H1 (cell line): ENCODE measurements around the gene UGT1A6. TPM values are rescaled to one million over a fixed set of nuclear protein-coding genes. Genes with fewer than 3 reads are reported as not detected.
A peak's percentile ranks its signal among the peaks of the same experiment; 100 is the strongest.

Experiments
- CTCF ChIA-PET: fragments of 300-600 bp; sonication (Branson Sonifier 250); formaldehyde crosslinking; loops from one replicate; lab custom pipeline; 2021; ENCODE audit not compliant: partially characterized antibody; lab: Charles Lee
- POLR2A ChIA-PET: fragments of 300-600 bp; sonication (Branson Sonifier 250); formaldehyde crosslinking; loops from one replicate; lab custom pipeline; 2021; ENCODE audit warnings: inconsistent platforms; ENCODE audit not compliant: partially characterized antibody; lab: Charles Lee
- DNase-seq, 2 experiments: peaks; one replicate each; pipeline versions ENCODE4 v3.0.0 to v3.0.0-alpha.2; 2010 to 2022; ENCODE audit warnings: low spot score in 2 of 2, low read depth in 1 of 2, mixed read lengths in 1 of 2
- FAIRE-seq: peaks from 2 replicates; lab custom pipeline; 2011; peaks lifted over from hg19 to GRCh38; lab: Jason Lieb, UNC
- H2AFZ ChIP-seq: 2 replicates; pipeline ENCODE4 v1.8.1; 2012; ENCODE audit warnings: low read length, inconsistent platforms
- H2AK5ac ChIP-seq: 2 replicates; pipeline ENCODE4 v1.6.1; 2013; ENCODE audit warnings: low read depth, low read length
- H2BK120ac ChIP-seq: replicated peaks from 2 replicates; pipeline ENCODE3; 2013; ENCODE audit warnings: low read depth, low read length, inconsistent platforms
- H2BK12ac ChIP-seq: 2 replicates; pipeline ENCODE4 v1.6.1; 2013; ENCODE audit warnings: low read depth, low read length
- H2BK15ac ChIP-seq: 2 replicates; pipeline ENCODE4 v1.6.1; 2013; ENCODE audit warnings: low read length
- H2BK20ac ChIP-seq: 2 replicates; pipeline ENCODE4 v1.6.1; 2013; ENCODE audit warnings: low read length
- H2BK5ac ChIP-seq: 2 replicates; pipeline ENCODE4 v1.6.1; 2013; ENCODE audit warnings: low read depth, low read length
- H3K14ac ChIP-seq: 2 replicates; pipeline ENCODE4 v1.6.1; 2013; ENCODE audit warnings: inconsistent platforms; ENCODE audit not compliant: insufficient read length
- H3K18ac ChIP-seq: 2 replicates; pipeline ENCODE4 v1.6.1; 2013; ENCODE audit warnings: low read length; ENCODE audit errors: extremely low read depth
- H3K23ac ChIP-seq: 2 replicates; pipeline ENCODE4 v1.6.1; 2013; ENCODE audit warnings: inconsistent platforms; ENCODE audit not compliant: insufficient read length
- H3K23me2 ChIP-seq: 2 replicates; pipeline ENCODE4 v1.6.1; 2013; ENCODE audit warnings: low read depth, low read length
- H3K27ac ChIP-seq: 2 replicates; pipeline ENCODE4 v1.6.1; 2011; ENCODE audit warnings: low read depth, low read length, inconsistent platforms
- H3K27me3 ChIP-seq, 4 experiments: replicated peaks in 1 of 4; 1 replicate in 1 of 4; 2 replicates in 3 of 4; pipeline versions ENCODE4 v1.6.1 to v1.8.1; 2011 to 2013; ENCODE audit warnings: low read length in 3 of 4, mild to moderate bottlenecking in 3 of 4, inconsistent platforms in 2 of 4, mixed read lengths in 2 of 4, moderate library complexity in 1 of 4; ENCODE audit not compliant: control insufficient read depth in 3 of 4, insufficient read depth in 3 of 4; ENCODE audit errors: extremely low read depth in 1 of 4
- H3K36me3 ChIP-seq, 4 experiments: 2 replicates each; pipeline versions ENCODE4 v1.6.1 to v1.8.1; 2011 to 2013; ENCODE audit warnings: mild to moderate bottlenecking in 4 of 4, low read length in 3 of 4, moderate library complexity in 2 of 4, control low read depth in 1 of 4, inconsistent platforms in 1 of 4; ENCODE audit not compliant: insufficient read depth in 4 of 4, control insufficient read depth in 2 of 4
- H3K4ac ChIP-seq: replicated peaks from 2 replicates; pipeline ENCODE3; 2013; ENCODE audit warnings: low read length, low read depth, mixed read lengths, inconsistent platforms; ENCODE audit not compliant: insufficient read length
- H3K4me1 ChIP-seq, 4 experiments: replicated peaks in 1 of 4; 1 replicate in 1 of 4; 2 replicates in 3 of 4; pipeline versions ENCODE4 v1.6.1 to v1.8.1; 2011 to 2013; ENCODE audit warnings: low read length in 3 of 4, inconsistent platforms in 2 of 4, mixed read lengths in 1 of 4; ENCODE audit not compliant: insufficient read depth in 4 of 4, control insufficient read depth in 3 of 4
- H3K4me2 ChIP-seq, 2 experiments: 2 replicates each; pipeline versions ENCODE4 v1.6.1 to v1.8.1; 2011 to 2013; ENCODE audit warnings: low read depth in 2 of 2, low read length in 2 of 2, control low read depth in 1 of 2, inconsistent platforms in 1 of 2, mild to moderate bottlenecking in 1 of 2; ENCODE audit not compliant: insufficient read depth in 1 of 2
- H3K4me3 ChIP-seq, 4 experiments: fragments of 200-600, 300-600 bp in 1 of 4; sonication (generic), shearing (Covaris generic), sonication (Bioruptor Twin) in 1 of 4; 2 replicates each; pipeline versions ENCODE4 v1.5.1 to v1.8.1; 2011 to 2016; ENCODE audit warnings: low read length in 4 of 4, low read depth in 3 of 4, control low read depth in 2 of 4, inconsistent platforms in 2 of 4, mild to moderate bottlenecking in 2 of 4, mixed read lengths in 1 of 4, moderate library complexity in 1 of 4; ENCODE audit not compliant: insufficient read depth in 2 of 4; ENCODE audit errors: extremely low read depth in 1 of 4
- H3K56ac ChIP-seq: replicated peaks from 2 replicates; pipeline ENCODE3; 2013; ENCODE audit warnings: low read depth, mild to moderate bottlenecking, mixed read lengths, low read length, inconsistent platforms; ENCODE audit not compliant: insufficient read length
- H3K79me1 ChIP-seq: 2 replicates; pipeline ENCODE4 v1.6.1; 2013; ENCODE audit warnings: low read depth, low read length, control low read depth
- H3K79me2 ChIP-seq, 2 experiments: 2 replicates each; pipeline versions ENCODE4 v1.6.1 to v1.8.1; 2012 to 2013; ENCODE audit warnings: low read length in 2 of 2, mild to moderate bottlenecking in 2 of 2, inconsistent platforms in 1 of 2; ENCODE audit not compliant: insufficient read depth in 2 of 2, control insufficient read depth in 1 of 2
- H3K9ac ChIP-seq, 4 experiments: replicated peaks in 1 of 4; 1 replicate in 1 of 4; 2 replicates in 3 of 4; pipeline versions ENCODE4 v1.6.1 to v1.8.1; 2011 to 2013; ENCODE audit warnings: low read depth in 3 of 4, low read length in 3 of 4, control low read depth in 2 of 4, mild to moderate bottlenecking in 2 of 4, moderate library complexity in 2 of 4, inconsistent platforms in 1 of 4; ENCODE audit errors: extremely low read depth in 1 of 4
- H3K9me3 ChIP-seq, 2 experiments: 2 replicates each; pipeline versions ENCODE4 v1.6.1 to v1.8.1; 2012 to 2013; ENCODE audit warnings: mild to moderate bottlenecking in 2 of 2, moderate library complexity in 2 of 2, control low read depth in 1 of 2, inconsistent platforms in 1 of 2, low read depth in 1 of 2, low read length in 1 of 2, mixed read lengths in 1 of 2; ENCODE audit not compliant: insufficient read depth in 2 of 2
- H4K20me1 ChIP-seq, 2 experiments: replicated peaks in 1 of 2; 2 replicates each; pipeline versions ENCODE3 to v1.8.1; 2011 to 2013; ENCODE audit warnings: inconsistent platforms in 2 of 2, low read length in 2 of 2, mild to moderate bottlenecking in 1 of 2; ENCODE audit not compliant: insufficient read depth in 2 of 2, control insufficient read depth in 1 of 2
- H4K5ac ChIP-seq: 2 replicates; pipeline ENCODE4 v1.6.1; 2013; ENCODE audit warnings: low read length, low read depth, mixed read lengths, inconsistent platforms; ENCODE audit not compliant: insufficient read length
- H4K8ac ChIP-seq: 2 replicates; pipeline ENCODE4 v1.8.0; 2013; ENCODE audit warnings: mild to moderate bottlenecking, moderate library complexity, low read length, inconsistent platforms; ENCODE audit not compliant: insufficient read depth; ENCODE audit errors: extremely low read depth
- H4K91ac ChIP-seq: replicated peaks from 2 replicates; pipeline ENCODE3; 2013; ENCODE audit warnings: low read length, mixed read lengths, inconsistent platforms; ENCODE audit not compliant: insufficient read length
- CBX5 ChIP-seq: fragments of 300-800, 300-1000 bp; sonication (generic); IDR thresholded peaks from 2 replicates; pipeline ENCODE4 v1.7.1; 2016; ENCODE audit warnings: antibody characterized with exemption, low read length, low read depth
- CTBP2 ChIP-seq: IDR thresholded peaks from 2 replicates; pipeline ENCODE4 v1.7.0; 2011; ENCODE audit warnings: borderline replicate concordance, mild to moderate bottlenecking, moderate library complexity, mixed read lengths, low read length; ENCODE audit not compliant: insufficient read depth, insufficient read length
- JUND ChIP-seq: IDR thresholded peaks from 2 replicates; pipeline ENCODE4 v1.6.1; 2011; ENCODE audit warnings: mild to moderate bottlenecking, improper control_type of control experiment, low read length
- RBBP5 ChIP-seq: IDR thresholded peaks from 2 replicates; pipeline ENCODE4 v1.7.1; 2012; ENCODE audit warnings: low read depth, mild to moderate bottlenecking, inconsistent platforms, low read length, moderate library complexity, borderline replicate concordance
- SIN3A ChIP-seq, 2 experiments: IDR thresholded peaks in 1 of 2; conservative IDR thresholded peaks in 1 of 2; 2 replicates each; pipeline ENCODE4 v1.6.1; 2011 to 2012; ENCODE audit warnings: low read length in 2 of 2, improper control_type of control experiment in 1 of 2, low read depth in 1 of 2, mild to moderate bottlenecking in 1 of 2
- SP1 ChIP-seq: IDR thresholded peaks from 2 replicates; pipeline ENCODE4 v1.6.1; 2011; ENCODE audit warnings: low read depth, low read length
- TAF7 ChIP-seq: optimal IDR thresholded peaks from 2 replicates; pipeline ENCODE3; 2011; ENCODE audit warnings: low read depth, mild to moderate bottlenecking, inconsistent platforms, low read length, moderate library complexity, borderline replicate concordance
- WGBS, 2 experiments: shearing (Covaris generic) in 1 of 2; methylation state at CpG; one replicate each; pipeline versions ENCODE4 v1.1.6 to v1.1.7; 2013 to 2015; ENCODE audit warnings: low lambda C conversion rate in 2 of 2, mixed read lengths in 2 of 2, inconsistent platforms in 1 of 2, low coverage in 1 of 2, missing lambda C conversion rate in 1 of 2; ENCODE audit not compliant: insufficient replicate concordance in 2 of 2, insufficient coverage in 1 of 2, insufficient read length in 1 of 2; ENCODE audit errors: extremely low coverage in 1 of 2, missing lambda C conversion rate in 1 of 2; 5-methylcytosine and 5-hydroxymethylcytosine counted together
- polyA plus RNA-seq, 7 experiments: library from polyadenylated mRNA; depleted of rRNA in 3 of 7; stranded (reverse) in 5 of 7; unstranded in 2 of 7; fragments of >200 nt in 5 of 7; fragments of 200-250 nt in 2 of 7; gene quantifications; 1 replicate in 5 of 7; 2 replicates in 1 of 7; 4 replicates in 1 of 7; pipeline versions ENCODE4 v1.2.1 to v1.2.3, GENCODE V29; 2011 to 2013; ENCODE audit warnings: missing spikeins in 2 of 7, mixed read lengths in 2 of 7
- total RNA-seq: library from RNA; stranded (reverse); fragmentation: NEBNext Ultra II Directional; extraction: Animal tissue kit (Norgen Biotek cat#: 25700); gene quantifications from 2 replicates; pipeline ENCODE4 v1.2.1, GENCODE V29; 2021
- TF ChIP-seq, protein P1 (sequence below), 3 experiments: IDR thresholded peaks; 1 replicate in 2 of 3; 2 replicates in 1 of 3; pipeline versions ENCODE4 v1.5.1 to v1.6.1; 2011; ENCODE audit warnings: low read length in 3 of 3, mild to moderate bottlenecking in 3 of 3, inconsistent platforms in 2 of 3, low read depth in 1 of 3, moderate library complexity in 1 of 3; ENCODE audit not compliant: insufficient read depth in 1 of 3; ENCODE audit errors: control extremely low read depth in 1 of 3

The UGT1A6 gene
- total and polyA plus RNA-seq, 2 of the 8 experiments (the other 6 are each of a cell fraction or from before 2014, with no cell fraction given), result not detected

DNA sequence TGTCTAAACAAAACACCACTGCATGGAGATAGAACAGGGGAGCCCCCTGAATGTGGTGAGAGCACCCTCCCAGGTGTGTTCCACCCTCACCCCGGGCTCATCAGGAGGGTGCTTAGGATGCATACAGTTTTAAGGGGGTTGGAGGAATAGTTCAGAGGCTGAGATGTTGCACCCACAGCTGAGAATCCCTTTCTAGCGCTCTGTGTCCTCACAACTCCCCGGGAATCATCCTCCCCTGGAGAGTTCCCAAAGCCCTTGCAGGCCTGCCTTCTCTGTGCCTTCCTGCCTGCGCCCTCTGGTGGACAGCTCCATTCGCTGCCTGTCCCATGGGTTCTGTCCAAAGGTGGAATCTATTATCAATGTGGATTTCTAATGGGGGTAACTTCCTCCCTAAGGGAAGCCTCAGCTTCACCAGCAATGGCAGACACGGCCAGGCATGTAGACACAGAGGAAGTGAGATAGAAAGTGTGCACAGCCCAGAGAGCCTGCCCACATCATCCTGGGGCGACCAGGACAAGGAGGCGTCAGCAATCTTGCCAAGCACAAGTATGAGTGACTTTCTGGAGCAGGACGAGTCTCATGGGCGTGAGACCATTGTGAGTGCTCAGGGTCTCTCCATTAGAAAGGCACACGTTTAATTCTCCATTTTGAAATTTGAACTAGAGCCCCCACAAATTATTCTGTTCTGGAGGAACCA is 18.8 kb downstream of the UGT1A6 start:
- Histone ChIP-seq H3K23ac (no peak overlapping the region), H3K4ac (no peak overlapping the region), H2AK5ac (no peak overlapping the region), H2BK15ac (no peak overlapping the region), H4K8ac (0 out of 2 replicates have a peak overlapping the region, but pooled peaks have one; percentile 8), H3K4me3 (no peak overlapping the region), H2BK20ac (no peak overlapping the region), H3K36me3 (no peaks in the 10 kb centered on the region), H3K9ac (no peak overlapping the region), H3K79me1 (no peaks in the 10 kb centered on the region), H4K20me1 (no peaks in the 10 kb centered on the region), H3K4me2 (no peak overlapping the region), H2BK120ac (no peak overlapping the region), H3K9me3 (no peaks in the 10 kb centered on the region), H3K14ac (no peak overlapping the region), H2BK5ac (no peak overlapping the region), H3K56ac (no peak overlapping the region), H2BK12ac (no peak overlapping the region), H3K79me2 (no peaks in the 10 kb centered on the region), H3K18ac (no peak overlapping the region), H4K91ac (no peak overlapping the region), H3K23me2 (no peaks in the 10 kb centered on the region), H4K5ac (no peak overlapping the region), H2AFZ (peak overlapping the region; percentile 94; the same call in 1 of the 2 replicates), H3K27ac (no peak overlapping the region), H3K4me1 (no peaks in the 10 kb centered on the region), H3K27me3 (peaks cover 0 to 1% (median 0%) of the 10 kb centered on the region in 4 experiments; a peak in 1 of 7 replicates)
- POLR2A ChIA-PET, result no interaction called here
- DNase-seq (peak; percentile 50 to 91), FAIRE-seq (peak; percentile 75)
- WGBS, 2 experiments, result 54% methylated on average over 11 of the region's 11 CpGs; no CpG with 5 or more reads in 1 of the 2 experiments
- CTCF ChIA-PET, result interaction anchor here (0.6 to 3.2 kb wide), 22 partner anchors 13 to 283 kb away, joined by 3 to 19 read pairs (median 4); partner anchors contain the start of gene UGT1A3
- TF ChIP-seq SIN3A (conservative IDR thresholded peaks at IDR 0.05 in 1 of 2, IDR thresholded peaks at IDR 0.05 in 1 of 2; ENCODE audit: low read depth in 1 of 2, low read length in 2 of 2), result no peak
- TF ChIP-seq CBX5, result no peak
- TF ChIP-seq, protein P1, sequence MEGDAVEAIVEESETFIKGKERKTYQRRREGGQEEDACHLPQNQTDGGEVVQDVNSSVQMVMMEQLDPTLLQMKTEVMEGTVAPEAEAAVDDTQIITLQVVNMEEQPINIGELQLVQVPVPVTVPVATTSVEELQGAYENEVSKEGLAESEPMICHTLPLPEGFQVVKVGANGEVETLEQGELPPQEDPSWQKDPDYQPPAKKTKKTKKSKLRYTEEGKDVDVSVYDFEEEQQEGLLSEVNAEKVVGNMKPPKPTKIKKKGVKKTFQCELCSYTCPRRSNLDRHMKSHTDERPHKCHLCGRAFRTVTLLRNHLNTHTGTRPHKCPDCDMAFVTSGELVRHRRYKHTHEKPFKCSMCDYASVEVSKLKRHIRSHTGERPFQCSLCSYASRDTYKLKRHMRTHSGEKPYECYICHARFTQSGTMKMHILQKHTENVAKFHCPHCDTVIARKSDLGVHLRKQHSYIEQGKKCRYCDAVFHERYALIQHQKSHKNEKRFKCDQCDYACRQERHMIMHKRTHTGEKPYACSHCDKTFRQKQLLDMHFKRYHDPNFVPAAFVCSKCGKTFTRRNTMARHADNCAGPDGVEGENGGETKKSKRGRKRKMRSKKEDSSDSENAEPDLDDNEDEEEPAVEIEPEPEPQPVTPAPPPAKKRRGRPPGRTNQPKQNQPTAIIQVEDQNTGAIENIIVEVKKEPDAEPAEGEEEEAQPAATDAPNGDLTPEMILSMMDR (IDR thresholded peaks at IDR 0.05; ENCODE audit: control extremely low read depth in 1 of 3, insufficient read depth in 1 of 3, low read depth in 1 of 3, low read length in 3 of 3), result peak; percentile 83 to 91 (median 90)
- TF ChIP-seq JUND, result no peak
- no peak for TF ChIP-seq TAF7
- TF ChIP-seq CTBP2, result no peak
- TF ChIP-seq SP1, result no peak
- TF ChIP-seq RBBP5, result no peak
